GM18907 (cell line): ENCODE data around the gene ARL13A.
"Not testable (repeated sequence)": the region's sequence is repeated elsewhere in the genome, so short reads cannot be mapped to it uniquely, and the experiment has no call there.

Experiments
- ATAC-seq: cut with Tn5 transposase; IDR thresholded peaks from one replicate; pipeline ENCODE4 v1.9.1; 2021; ENCODE audit warnings: mild to moderate bottlenecking, moderate library complexity; ENCODE audit not compliant: unreplicated experiment

Gene ARL13A

DNA sequence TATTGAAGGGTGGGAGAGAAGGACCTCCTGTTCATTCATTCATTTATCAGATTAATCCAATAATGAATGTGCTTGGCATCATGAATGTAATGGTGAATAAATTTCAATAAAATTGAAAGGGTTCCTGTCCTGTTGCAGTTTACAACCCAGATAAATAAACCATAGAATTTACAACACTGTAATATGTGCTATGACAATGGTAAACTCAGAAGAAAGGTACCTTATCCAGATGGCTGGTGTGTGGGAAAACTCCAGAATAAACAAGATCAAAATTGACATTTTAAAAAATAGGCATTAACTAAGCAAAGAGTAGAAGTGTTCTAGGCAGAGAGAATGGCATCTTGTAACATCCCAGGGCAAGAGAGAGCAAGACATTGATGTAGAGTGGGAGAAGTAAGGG, 15.3 kb downstream of the ARL13A start:
- no peak for ATAC-seq

DNA sequence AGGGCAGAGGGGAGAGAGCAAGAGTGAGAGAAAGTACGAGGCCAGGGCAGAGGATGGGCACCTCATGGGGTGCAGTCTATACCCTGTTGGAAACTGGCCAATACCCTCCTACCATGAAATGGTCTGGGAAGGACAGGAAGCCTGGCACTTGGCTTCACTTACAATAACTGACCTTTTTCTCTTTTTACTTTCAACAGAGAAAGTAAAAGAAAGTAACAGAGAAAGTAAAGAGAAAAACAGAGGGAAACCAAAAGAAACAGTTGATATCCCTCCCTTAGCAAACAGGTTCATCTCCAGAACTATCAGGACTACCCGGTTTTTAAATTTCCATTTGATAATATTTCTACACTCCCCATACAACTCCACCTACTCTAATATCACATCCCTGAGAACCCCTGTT, 20.6 kb downstream of the ARL13A start:
- no peak for ATAC-seq

DNA sequence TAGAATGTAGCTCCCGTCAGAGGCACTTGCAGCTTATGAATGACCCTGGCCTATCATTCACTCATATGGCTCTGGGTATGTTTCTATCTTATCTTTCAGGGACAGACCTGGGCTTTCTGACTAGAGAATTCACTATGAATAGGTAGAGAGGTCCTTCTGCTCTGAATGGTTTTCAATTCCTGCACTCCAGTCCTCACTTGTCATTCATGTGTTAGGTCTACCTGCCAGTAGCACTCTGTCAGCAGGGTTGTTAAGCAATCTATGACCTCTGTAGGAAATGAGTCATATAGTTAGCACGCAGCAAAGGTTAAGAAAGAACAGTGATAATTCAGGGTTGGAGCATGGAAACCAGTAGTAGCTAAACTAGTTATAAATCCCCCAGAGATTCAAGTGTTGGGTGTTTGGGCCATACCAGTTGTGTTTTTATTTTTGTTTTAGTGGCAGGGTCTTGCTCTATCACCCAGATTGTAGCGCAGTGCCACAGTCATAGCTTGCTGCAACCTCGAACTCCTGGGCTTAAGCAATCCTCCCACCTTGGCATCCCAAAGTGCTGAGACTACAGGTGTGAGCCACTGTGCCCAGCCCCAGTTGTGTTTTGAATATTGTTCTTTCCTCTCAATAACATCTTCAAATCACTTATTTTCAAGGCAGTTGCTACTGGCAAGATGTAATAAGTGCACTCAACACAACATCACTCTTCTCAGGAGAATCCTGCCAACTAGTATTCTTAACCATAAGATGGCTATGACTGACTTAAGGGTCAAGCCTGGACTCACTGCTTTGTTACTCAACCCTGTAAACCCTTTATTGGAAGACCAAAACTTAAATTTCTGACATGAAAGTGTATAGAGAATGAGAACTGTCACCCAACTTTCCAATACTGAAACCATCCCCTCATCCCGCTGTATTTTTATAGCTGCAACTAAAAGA, 25.1 kb downstream of the ARL13A start:
- ATAC-seq, result peak; percentile 68

DNA sequence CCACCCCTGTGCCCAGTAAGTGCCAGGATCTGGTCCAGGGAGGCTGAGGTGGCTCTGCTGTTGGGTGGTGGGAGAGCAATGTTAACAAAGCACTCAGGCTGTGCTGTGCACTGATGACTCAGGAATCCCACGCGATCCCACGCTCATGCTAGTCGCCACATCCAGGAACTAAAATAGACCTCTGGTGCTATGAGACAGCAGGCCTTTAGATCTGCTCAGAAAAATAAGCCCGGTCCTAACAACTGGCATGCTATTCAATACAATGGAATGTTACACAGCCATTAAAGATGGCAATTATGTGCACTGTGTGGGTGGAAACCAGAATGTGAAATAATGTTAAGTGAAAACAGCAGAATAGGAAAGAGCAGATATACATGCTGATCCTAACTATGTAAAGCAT, 26.0 kb downstream of the ARL13A start:
- no peak for ATAC-seq

DNA sequence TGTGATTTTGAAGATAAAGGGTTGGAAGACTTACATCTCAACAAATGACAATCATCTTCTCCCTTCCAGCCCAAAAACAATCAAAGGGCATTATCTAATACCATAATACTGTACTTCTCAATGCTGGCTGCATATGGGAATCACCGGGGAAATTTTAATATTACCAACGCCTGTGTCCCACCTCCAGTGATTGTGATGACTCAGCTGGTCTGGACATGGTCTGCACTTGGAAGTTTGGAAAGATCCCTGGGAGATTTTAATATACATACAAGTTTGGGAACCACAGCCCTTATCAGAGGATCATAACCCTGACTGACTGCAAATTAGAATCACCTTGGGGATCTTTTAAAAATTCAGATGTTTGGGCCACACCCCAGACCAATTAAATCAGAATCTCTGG, 29.9 kb downstream of the ARL13A start:
- no peak for ATAC-seq

DNA sequence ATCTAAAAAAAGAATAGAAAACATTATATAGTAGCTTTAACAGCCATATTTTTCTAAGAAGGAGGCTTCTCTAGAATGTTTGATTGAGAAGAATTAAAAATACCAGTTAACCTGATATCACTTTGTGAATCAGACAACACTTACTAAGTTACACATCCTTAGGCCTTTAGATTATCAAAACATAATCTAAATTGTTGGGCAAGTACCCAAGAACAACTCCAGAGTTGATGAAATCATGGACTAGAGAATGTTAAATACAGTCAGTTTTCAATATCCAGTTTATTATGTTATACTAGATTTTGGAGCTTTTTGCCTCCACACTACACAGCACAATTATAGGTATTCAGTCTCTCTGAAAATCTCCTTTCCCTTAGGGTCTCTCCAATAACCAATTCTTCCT, 39.6 kb downstream of the ARL13A start:
- ATAC-seq, result no peak

DNA sequence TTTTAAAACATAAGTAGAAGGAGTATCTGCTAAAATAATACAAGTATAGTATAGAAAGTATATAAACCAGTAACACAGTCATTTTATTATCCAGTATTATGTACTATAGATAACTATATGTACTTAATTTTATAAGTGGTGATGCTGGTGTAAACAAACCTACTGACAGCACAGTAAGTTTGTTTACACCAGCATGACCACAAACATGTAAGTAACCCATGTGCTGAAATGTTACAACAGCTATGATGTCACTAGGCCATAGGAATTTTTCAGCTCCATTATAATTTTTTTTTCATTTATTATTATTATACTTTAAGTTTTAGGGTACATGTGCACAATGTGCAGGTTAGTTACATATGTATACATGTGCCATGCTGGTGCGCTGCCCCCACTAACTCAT, 42.5 kb downstream of the ARL13A start:
- ATAC-seq, result not testable (repeated sequence)

DNA sequence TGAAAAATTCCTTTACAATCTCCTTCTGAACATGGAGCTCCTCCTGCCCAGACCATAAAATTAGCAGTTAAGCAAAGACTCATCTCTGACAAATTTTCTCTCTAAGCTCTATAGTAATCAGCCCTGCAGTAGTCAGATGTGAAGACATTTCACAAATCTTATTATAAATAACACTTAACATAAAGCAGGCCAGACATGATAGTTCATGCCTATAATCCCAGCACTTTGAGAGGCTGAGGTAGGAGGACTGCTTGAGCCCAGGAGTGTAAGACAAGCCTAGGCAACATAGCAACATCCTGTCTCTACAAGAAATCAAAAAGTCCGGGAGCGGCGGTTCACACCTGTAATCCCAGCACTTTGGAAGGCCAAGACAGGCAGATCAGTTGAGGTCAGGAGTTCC, 52.5 kb downstream of the ARL13A start:
- no peak for ATAC-seq

DNA sequence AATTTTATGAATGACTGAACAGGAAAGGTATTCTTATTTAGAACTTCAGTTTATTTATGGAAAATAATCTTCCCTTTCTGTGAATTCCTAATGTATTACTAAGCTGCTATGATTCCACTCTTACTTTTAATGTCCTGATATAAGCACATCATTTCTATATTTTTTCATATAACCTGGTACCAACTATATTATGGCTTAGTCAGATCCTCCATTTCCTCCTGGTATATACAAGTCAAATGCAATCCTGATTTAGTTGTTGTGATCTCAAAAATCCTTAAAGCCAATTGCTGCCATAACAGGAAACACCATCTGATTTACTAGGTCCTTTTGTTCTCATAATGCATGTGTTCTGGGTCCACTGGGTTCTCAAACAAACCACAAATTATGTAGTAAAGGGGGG, 55.6 kb downstream of the ARL13A start:
- ATAC-seq, result no peak

DNA sequence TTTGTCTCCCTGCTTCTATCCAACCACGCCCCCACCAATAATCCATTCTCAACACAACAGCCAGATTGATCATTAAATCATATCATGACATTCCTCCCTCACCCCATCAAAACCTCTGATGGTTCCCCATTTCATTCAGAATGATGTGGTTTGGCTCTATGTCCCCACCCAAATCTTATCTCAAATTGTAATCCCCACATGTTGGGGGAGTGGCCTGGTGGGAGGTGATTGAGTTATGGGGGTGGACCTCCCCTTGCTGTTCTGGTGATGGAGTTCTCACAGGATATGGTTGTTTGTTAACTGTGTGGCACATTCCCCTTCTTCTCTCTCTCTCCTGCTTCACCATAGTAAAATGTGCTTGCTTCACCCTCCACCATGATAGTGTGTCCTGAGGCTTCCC, 59.1 kb downstream of the ARL13A start:
- ATAC-seq, result no peak

DNA sequence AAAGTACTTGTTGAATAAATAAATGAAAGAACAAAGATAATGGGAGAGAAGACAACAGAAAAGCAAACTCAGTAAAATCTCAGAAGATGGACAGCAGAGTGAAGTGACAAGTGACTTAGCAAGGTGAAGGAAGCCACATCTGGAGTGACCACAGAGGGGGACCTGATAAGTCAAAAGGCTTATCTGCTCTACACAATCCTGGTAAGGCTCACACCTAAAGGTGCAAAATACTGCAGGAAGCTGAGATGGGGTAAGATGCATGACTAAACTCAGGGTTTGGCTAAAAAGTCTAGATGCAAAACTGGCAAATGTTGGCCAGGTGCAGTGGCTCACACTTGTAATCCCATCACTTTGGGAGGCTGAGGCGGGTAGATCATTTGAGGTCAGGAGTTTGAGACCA, 60.2 kb downstream of the ARL13A start:
- ATAC-seq, result no peak

DNA sequence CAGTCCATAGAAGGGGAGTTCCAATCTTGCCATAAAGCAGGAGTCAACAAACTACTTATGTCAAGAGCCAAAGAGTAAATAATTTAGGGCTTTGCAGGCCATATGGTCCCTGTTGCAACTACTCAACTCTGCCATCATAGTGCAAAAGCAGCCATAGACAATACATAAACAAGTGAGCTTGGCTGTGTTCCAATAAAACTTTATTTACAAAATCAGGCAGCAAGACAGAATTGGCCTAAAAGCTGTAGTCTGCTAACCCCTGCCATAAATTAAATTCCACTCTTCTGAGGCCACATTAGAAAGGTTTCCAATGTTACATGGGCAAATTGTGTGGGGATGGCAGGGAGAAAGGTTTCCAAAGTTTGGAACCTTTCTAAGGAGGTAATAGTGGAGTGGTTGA, 67.7 kb downstream of the ARL13A start:
- no peak for ATAC-seq

DNA sequence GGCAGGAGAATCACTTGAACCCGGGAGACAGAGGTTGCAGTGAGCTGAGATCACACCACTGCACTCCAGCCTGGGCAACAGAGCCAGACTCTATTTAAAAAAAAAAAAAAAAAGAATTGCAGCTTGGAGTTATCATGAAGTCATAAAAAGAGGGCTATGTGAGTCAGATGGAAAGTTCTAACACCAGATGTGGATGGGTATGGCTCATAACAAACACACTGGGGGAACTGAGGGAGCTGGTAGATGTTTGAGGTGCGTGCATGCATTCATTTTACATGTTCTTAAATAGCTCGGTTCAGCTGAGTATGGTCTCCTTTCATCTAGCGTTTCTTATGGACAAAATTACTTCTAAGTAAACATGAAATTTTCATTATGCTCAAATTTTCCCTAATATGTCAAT, 70.7 kb downstream of the ARL13A start:
- ATAC-seq, result no peak
